Activated CD8-positive, alpha-beta T cell treated with anti-CD3 and anti-CD28 coated beads for 36 hours (primary cell): ENCODE measurements around the gene TNNT2. TPM values are rescaled to one million over a fixed set of nuclear protein-coding genes. Genes with fewer than 3 reads are reported as not detected.

Experiments
- ATAC-seq: fragments of 200-7000 bp; cut with Tn5 transposase; one replicate; pipeline ENCODE4 v1.10.0; 2021; ENCODE audit warnings: mild to moderate bottlenecking, moderate library complexity
- CTCF ChIA-PET: fragments of 350-600 bp; sonication (Branson Sonifier 250); formaldehyde crosslinking; loops from one replicate; lab custom pipeline; 2021; ENCODE audit warnings: antibody characterized with exemption; lab: Charles Lee
- POLR2A ChIA-PET: fragments of 350-600 bp; sonication (Branson Sonifier 250); formaldehyde crosslinking; loops from one replicate; lab custom pipeline; 2021; ENCODE audit warnings: antibody characterized with exemption; lab: Charles Lee
- DNase-seq: peaks from one replicate; pipeline ENCODE4 v3.0.0-alpha.2; 2020
- H3K27ac Mint-ChIP-seq: one replicate; pipeline ENCODE4 v1.8.0; 2021; ENCODE audit warnings: mild to moderate bottlenecking, mixed read lengths
- H3K27me3 Mint-ChIP-seq: one replicate; pipeline ENCODE4 v1.8.0; 2021; ENCODE audit warnings: mixed read lengths
- H3K36me3 Mint-ChIP-seq: one replicate; pipeline ENCODE4 v1.8.0; 2021; ENCODE audit warnings: low read depth, mixed read lengths
- H3K4me1 Mint-ChIP-seq: one replicate; pipeline ENCODE4 v1.8.0; 2021; ENCODE audit warnings: low read depth, mixed read lengths
- H3K4me3 Mint-ChIP-seq: one replicate; pipeline ENCODE4 v1.8.0; 2021; ENCODE audit warnings: mild to moderate bottlenecking, moderate library complexity, mixed read lengths
- H3K9me3 Mint-ChIP-seq: one replicate; pipeline ENCODE4 v1.8.0; 2021; ENCODE audit warnings: mixed read lengths
- CTCF ChIP-seq: fragments of 200-600 bp; IDR thresholded peaks from one replicate; pipeline ENCODE4 v1.8.0; 2022; ENCODE audit warnings: antibody characterized with exemption, mild to moderate bottlenecking
- intact Hi-C: fragments of 100-400 bp; cut with micrococcal nuclease; formaldehyde crosslinking; loops from one replicate; pipeline ENCODE4 v1.10.0; 2022
- total RNA-seq, 2 experiments: library from RNA; stranded (reverse); gene quantifications; one replicate each; pipeline ENCODE4 v1.2.3, GENCODE V29; 2021

TNNT2 gene
- total RNA-seq, 2 experiments from 2014 or later = not detected

GRCh38 chr1:201356236-201356635 is 21.2 kb downstream of the TNNT2 start:
- Mint-ChIP-seq H3K27me3 (peaks cover 8% of the 10 kb centered on the region), H3K36me3 (no peaks in the 10 kb centered on the region), H3K4me1 (no peaks in the 10 kb centered on the region), H3K9me3 (no peaks in the 10 kb centered on the region), H3K27ac (no peak overlapping the region), H3K4me3 (no peak overlapping the region)
- ChIA-PET CTCF (no interaction called here), POLR2A (no interaction called here)
- no peak for DNase-seq
- no peak for ATAC-seq
- intact Hi-C loops = no loop called here
- TF ChIP-seq CTCF = no peak

DNA sequence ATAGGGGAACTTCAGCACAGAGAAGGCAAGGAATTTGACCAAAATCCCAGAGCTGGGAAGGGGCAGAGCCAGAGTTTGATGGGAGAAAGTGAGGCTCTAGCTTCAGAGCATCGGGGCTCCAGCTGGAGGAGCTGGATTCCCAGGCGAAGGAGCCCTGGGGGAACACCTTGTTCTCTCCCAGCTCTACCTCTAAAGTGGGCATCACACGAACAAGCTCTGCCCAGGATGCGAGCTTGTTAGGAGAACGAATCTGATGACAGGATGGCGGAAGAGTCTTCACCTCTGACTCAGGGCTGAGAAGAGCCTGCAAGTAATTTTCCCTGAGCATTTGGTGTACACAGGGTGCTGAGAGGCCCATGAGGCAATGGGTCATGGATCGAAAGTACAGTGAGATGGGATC is 22.0 kb downstream of the TNNT2 start:
- ATAC-seq (no peak), DNase-seq (no peak)
- Mint-ChIP-seq H3K36me3 (no peaks in the 10 kb centered on the region), H3K4me1 (no peaks in the 10 kb centered on the region), H3K9me3 (no peaks in the 10 kb centered on the region), H3K27me3 (peaks cover 12% of the 10 kb centered on the region), H3K4me3 (no peak overlapping the region), H3K27ac (no peak overlapping the region)
- intact Hi-C loops = no loop called here
- CTCF ChIA-PET = interaction anchor here (0.9 to 1.2 kb wide), 2 partner anchors 9 to 101 kb away, joined by 3 to 5 read pairs; no protein-coding TSS in a partner anchor
- POLR2A ChIA-PET = no interaction called here
- TF ChIP-seq CTCF = no peak

GRCh38 chr1:201354901-201355295 is 22.6 kb downstream of the TNNT2 start:
- ChIA-PET POLR2A (no interaction called here), CTCF (interaction anchor here (0.9 to 1.2 kb wide), 2 partner anchors 9 to 101 kb away, joined by 3 to 5 read pairs; no protein-coding TSS in a partner anchor)
- no peaks in the 10 kb centered on the region for H3K36me3 Mint-ChIP-seq
- no peaks in the 10 kb centered on the region for H3K4me1 Mint-ChIP-seq
- no peak for ATAC-seq
- H3K27me3 Mint-ChIP-seq = peaks cover 12% of the 10 kb centered on the region
- H3K4me3 Mint-ChIP-seq = no peak overlapping the region
- intact Hi-C loops = no loop called here
- no peak for DNase-seq
- no peak overlapping the region for H3K27ac Mint-ChIP-seq
- no peaks in the 10 kb centered on the region for H3K9me3 Mint-ChIP-seq
- no peak for TF ChIP-seq CTCF

DNA sequence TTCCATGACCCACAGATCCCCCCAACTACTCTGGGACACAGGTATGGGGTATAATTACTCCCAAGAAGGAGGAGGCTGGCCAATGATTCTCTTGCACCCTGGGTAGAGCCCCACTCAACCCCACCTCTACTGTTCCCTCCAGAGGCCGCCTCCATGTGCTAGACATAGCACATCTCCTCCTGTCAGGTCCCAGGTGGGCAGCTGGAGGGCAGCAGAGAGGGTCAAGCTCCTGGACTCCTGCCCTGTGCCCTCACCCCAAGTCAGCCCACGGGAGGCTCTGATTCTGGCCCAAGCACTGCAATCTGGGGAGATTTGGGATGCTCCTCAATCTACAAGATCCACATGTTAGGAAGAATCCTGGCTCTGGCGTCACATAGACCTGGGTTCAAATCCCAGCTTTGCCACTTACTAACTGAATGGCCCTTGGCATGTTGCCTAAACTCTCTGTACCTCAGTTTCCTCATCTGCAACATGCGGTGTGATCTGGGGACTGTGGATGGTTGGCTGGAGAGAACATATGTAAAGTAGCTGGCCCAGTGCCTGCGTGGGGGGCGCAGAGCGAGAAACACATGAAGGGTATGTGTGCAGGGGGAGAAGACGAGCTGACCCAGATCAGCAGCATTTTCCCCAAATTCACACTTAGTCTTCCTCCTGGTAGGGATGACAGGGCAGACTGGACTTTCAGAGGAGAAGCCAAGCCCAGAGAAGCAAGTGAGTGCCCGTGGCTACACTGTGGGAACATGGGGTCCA is 23.2 kb downstream of the TNNT2 start:
- Mint-ChIP-seq H3K36me3 (no peaks in the 10 kb centered on the region), H3K4me3 (no peak overlapping the region), H3K9me3 (no peaks in the 10 kb centered on the region), H3K27ac (no peak overlapping the region), H3K4me1 (no peaks in the 10 kb centered on the region), H3K27me3 (peaks cover 12% of the 10 kb centered on the region)
- intact Hi-C loops = no loop called here
- ATAC-seq = no peak
- ChIA-PET POLR2A (no interaction called here), CTCF (interaction anchor here (1.2 kb wide), 1 partner anchor 100 kb away, joined by 3 read pairs; no protein-coding TSS in a partner anchor)
- TF ChIP-seq CTCF = no peak
- no peak for DNase-seq

- POLR2A ChIA-PET = no interaction called here
- Mint-ChIP-seq H3K27ac (no peak overlapping the region), H3K27me3 (peaks cover 13% of the 10 kb centered on the region), H3K9me3 (no peaks in the 10 kb centered on the region), H3K4me3 (no peak overlapping the region), H3K36me3 (no peaks in the 10 kb centered on the region), H3K4me1 (no peaks in the 10 kb centered on the region)
- CTCF ChIA-PET = interaction anchor here (0.9 kb wide), 1 partner anchor 33 kb away, joined by 4 read pairs; no protein-coding TSS in a partner anchor
- no peak for TF ChIP-seq CTCF
- DNase-seq = no peak
- ATAC-seq = no peak
- intact Hi-C loops = no loop called here
Measured at GRCh38 chr1:201353186-201353940, 24.1 kb downstream of the TNNT2 start.
